Gastroesophageal sphincter (tissue), 3 donors: ENCODE measurements around the gene FHIT.

Experiments used
- EP300 ChIP-seq: sonication (generic); formaldehyde crosslinking; IDR thresholded peaks from one replicate; pipeline ENCODE4 v1.6.1; 2017; ENCODE audit warnings: antibody characterized with exemption, mild to moderate bottlenecking
- POLR2A ChIP-seq, 2 donors: fragments of 450-650 bp; IDR thresholded peaks; one replicate each; pipeline ENCODE4 v1.6.1; 2017; ENCODE audit warnings: antibody characterized with exemption in 2 of 2, mild to moderate bottlenecking in 2 of 2, moderate library complexity in 1 of 2
- POLR2AphosphoS5 ChIP-seq: sonication (generic); formaldehyde crosslinking; IDR thresholded peaks from one replicate; pipeline ENCODE4 v1.6.1; 2017; ENCODE audit warnings: antibody characterized with exemption
- TF ChIP-seq, protein P1 (sequence below), 4 experiments: fragments of 200-600 bp in 2 of 4; fragments of 450-650 bp in 2 of 4; sonication (generic) in 1 of 4; IDR thresholded peaks; one replicate each; pipeline ENCODE4 v1.5.1; 2017 to 2019; ENCODE audit warnings: antibody characterized with exemption in 4 of 4, mild to moderate bottlenecking in 2 of 4, moderate library complexity in 2 of 4

DNA sequence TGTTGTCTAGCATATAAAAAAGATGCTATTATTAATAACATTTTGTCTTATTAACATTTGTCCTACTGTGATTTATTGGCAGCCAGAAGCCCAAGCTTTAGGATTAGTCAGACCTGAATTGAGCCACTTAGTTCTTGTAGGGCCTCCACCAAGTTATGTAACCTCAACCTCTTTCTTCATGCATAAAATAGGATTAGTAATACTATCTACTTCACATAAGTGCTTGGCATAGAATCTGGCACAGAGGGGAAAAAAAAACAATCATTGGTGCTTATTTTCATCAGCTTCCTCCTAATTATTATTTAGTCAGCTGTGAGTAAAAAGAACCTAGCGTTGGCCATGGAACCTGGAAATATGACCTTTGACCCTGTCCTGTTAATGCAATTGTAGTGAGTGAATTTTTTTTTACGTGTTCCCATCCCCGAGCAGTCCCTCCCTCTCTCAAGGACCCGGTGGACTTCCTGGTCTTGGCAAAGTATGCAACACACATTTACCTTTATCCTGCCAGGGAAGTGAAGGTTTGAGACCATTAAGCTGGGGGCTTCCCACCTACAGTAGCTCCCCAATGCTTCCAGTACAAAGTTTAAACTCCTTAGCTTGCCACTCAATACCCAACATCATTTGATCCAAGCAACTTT, 136.8 kb downstream of the FHIT start:
- TF ChIP-seq, protein P1, sequence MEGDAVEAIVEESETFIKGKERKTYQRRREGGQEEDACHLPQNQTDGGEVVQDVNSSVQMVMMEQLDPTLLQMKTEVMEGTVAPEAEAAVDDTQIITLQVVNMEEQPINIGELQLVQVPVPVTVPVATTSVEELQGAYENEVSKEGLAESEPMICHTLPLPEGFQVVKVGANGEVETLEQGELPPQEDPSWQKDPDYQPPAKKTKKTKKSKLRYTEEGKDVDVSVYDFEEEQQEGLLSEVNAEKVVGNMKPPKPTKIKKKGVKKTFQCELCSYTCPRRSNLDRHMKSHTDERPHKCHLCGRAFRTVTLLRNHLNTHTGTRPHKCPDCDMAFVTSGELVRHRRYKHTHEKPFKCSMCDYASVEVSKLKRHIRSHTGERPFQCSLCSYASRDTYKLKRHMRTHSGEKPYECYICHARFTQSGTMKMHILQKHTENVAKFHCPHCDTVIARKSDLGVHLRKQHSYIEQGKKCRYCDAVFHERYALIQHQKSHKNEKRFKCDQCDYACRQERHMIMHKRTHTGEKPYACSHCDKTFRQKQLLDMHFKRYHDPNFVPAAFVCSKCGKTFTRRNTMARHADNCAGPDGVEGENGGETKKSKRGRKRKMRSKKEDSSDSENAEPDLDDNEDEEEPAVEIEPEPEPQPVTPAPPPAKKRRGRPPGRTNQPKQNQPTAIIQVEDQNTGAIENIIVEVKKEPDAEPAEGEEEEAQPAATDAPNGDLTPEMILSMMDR (IDR thresholded peaks at IDR 0.05) = no peak
- TF ChIP-seq POLR2AphosphoS5 (no peak), POLR2A (IDR thresholded peaks at IDR 0.05) (no peak), EP300 (no peak)
